Measurements from ENCODE around the gene RGS3. TPM values are rescaled to one million over a fixed set of nuclear protein-coding genes. Genes with fewer than 3 reads are reported as not detected.

RGS3 gene
- total RNA-seq, 2 experiments from 2014 or later, result 22.8 to 32.9 TPM

GRCh38 chr9:113587471-113588031, 124.0 kb downstream of the RGS3 start:
- Histone ChIP-seq H3K79me2 (ENCODE audit: insufficient read depth, low read depth, low read length) (no peaks in the 10 kb centered on the region), H4K20me1 (ENCODE audit: insufficient read depth, low read length) (no peaks in the 10 kb centered on the region), H3K9me3 (ENCODE audit: low read length) (no peaks in the 10 kb centered on the region), H3K4me2 (ENCODE audit: low read length) (no peak overlapping the region), H3K4me3 (ENCODE audit: low read depth, low read length, poor library complexity, severe bottlenecking) (no peak overlapping the region), H3K27ac (ENCODE audit: low read depth, low read length, poor library complexity, severe bottlenecking) (no peak overlapping the region), H2AFZ (ENCODE audit: low read length) (no peak overlapping the region), H3K9me2 (ENCODE audit: insufficient read depth, low read length) (no peaks in the 10 kb centered on the region), H3K36me3 (ENCODE audit: insufficient read depth, low read length) (peaks cover 19% of the 10 kb centered on the region), H3K4me1 (ENCODE audit: insufficient read depth, low read length, poor library complexity, severe bottlenecking) (peaks cover 18% of the 10 kb centered on the region)
- DNase-seq (ENCODE audit: low spot score), result peak; percentile 57
- ChIA-PET CTCF (ENCODE audit: unreplicated experiment) (interaction anchor here (1.0 to 1.9 kb wide), 2 partner anchors 9 to 70 kb away, joined by 3 to 11 read pairs; no protein-coding TSS in a partner anchor), POLR2A (interaction anchor here (0.9 to 1.0 kb wide), 2 partner anchors 142 to 315 kb away, joined by 3 read pairs; no protein-coding TSS in a partner anchor)
- TF ChIP-seq EZH2phosphoT487 (IDR thresholded peaks at IDR 0.05; ENCODE audit: borderline replicate concordance, low read depth, low read length), result no peak
- TF ChIP-seq CTCF (conservative IDR thresholded peaks at IDR 0.05; ENCODE audit: low read length), result peak; percentile 78
- no TSS peak for BruUV-seq (replicated peaks)
- intact Hi-C loops (cut with micrococcal nuclease; ENCODE audit: unreplicated experiment), result loop anchor here (10.0 kb wide), 1 partner anchor 283 kb away; the partner anchor contains the start of gene RNF183

GRCh38 chr9:113588242-113588810, 124.8 kb downstream of the RGS3 start:
- H3K4me3 ChIP-seq (ENCODE audit: low read depth, low read length, poor library complexity, severe bottlenecking), result no peak overlapping the region
- no peak overlapping the region for H2AFZ ChIP-seq (ENCODE audit: low read length)
- H3K4me1 ChIP-seq (ENCODE audit: insufficient read depth, low read length, poor library complexity, severe bottlenecking), result peaks cover 10% of the 10 kb centered on the region
- DNase-seq (ENCODE audit: low spot score), result no peak
- no peak overlapping the region for H3K27ac ChIP-seq (ENCODE audit: low read depth, low read length, poor library complexity, severe bottlenecking)
- H4K20me1 ChIP-seq (ENCODE audit: insufficient read depth, low read length), result no peaks in the 10 kb centered on the region
- no peaks in the 10 kb centered on the region for H3K9me2 ChIP-seq (ENCODE audit: insufficient read depth, low read length)
- POLR2A ChIA-PET, result interaction anchor here (0.5 to 1.6 kb wide), 8 partner anchors 67 to 1088 kb away, joined by 3 to 4 read pairs (median 3); partner anchors contain the start of gene WDR31
- no TSS peak for BruUV-seq (replicated peaks)
- H3K79me2 ChIP-seq (ENCODE audit: insufficient read depth, low read depth, low read length), result no peaks in the 10 kb centered on the region
- intact Hi-C loops (cut with micrococcal nuclease; ENCODE audit: unreplicated experiment), result loop anchor here (10.0 kb wide), 1 partner anchor 284 kb away; the partner anchor contains the start of gene RNF183
- CTCF ChIA-PET (ENCODE audit: unreplicated experiment), result interaction anchor here (0.7 to 1.9 kb wide), 5 partner anchors 8 to 142 kb away, joined by 3 to 11 read pairs (median 8); no protein-coding TSS in a partner anchor
- TF ChIP-seq CTCF (conservative IDR thresholded peaks at IDR 0.05; ENCODE audit: low read length) (no peak), EZH2phosphoT487 (IDR thresholded peaks at IDR 0.05; ENCODE audit: borderline replicate concordance, low read depth, low read length) (no peak)
- peaks cover 17% of the 10 kb centered on the region for H3K36me3 ChIP-seq (ENCODE audit: insufficient read depth, low read length)
- H3K4me2 ChIP-seq (ENCODE audit: low read length), result no peak overlapping the region
- H3K9me3 ChIP-seq (ENCODE audit: low read length), result no peaks in the 10 kb centered on the region
